ENCODE measurements around the gene CAPN13.
"Not testable (repeated sequence)": the region's sequence is repeated elsewhere in the genome, so short reads cannot be mapped to it uniquely, and the experiment has no call there.

Gene CAPN13

DNA sequence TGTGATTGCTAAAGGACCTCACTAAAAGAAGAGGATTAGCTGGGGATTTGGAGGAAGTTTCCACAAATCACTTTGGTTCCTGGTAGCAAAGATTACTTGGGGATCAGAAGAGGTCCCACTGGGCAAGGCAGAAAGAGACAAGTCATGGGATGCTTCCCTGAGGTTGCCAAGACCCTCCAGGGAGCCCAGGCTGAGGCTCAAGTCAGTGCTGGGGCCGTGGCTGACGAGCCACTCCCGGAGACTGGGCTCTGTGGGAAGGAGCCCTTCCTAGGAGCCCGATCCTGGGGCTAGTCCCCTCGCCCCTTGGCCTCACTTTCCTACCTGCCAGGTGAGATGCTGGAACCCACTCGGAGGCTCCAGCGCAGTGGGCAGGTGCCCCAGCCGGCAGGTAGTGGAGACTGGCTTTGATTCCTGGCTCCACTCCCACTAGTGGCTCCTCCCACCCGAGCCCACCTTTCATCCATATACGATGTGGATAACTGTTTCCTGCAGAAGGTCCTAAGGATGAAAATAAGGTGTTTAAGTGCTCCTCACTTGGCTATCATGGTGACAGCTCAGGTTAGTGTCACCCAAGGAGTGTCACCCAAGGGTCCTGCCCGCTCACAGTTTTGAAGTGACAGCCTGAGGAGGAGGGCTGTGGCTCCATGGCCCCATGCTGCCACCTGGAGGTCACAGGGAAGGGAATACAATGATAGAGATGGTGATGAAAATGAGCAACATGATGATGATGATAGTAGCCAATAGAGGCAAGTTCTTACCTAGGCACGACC is 100.5 kb downstream of the CAPN13 start:
- in situ Hi-C loops (cut with MboI; ENCODE audit: low sequenced_read_pairs), result loop anchor here (25.0 kb wide), 1 partner anchor 494 kb away; no protein-coding TSS in a partner anchor

DNA sequence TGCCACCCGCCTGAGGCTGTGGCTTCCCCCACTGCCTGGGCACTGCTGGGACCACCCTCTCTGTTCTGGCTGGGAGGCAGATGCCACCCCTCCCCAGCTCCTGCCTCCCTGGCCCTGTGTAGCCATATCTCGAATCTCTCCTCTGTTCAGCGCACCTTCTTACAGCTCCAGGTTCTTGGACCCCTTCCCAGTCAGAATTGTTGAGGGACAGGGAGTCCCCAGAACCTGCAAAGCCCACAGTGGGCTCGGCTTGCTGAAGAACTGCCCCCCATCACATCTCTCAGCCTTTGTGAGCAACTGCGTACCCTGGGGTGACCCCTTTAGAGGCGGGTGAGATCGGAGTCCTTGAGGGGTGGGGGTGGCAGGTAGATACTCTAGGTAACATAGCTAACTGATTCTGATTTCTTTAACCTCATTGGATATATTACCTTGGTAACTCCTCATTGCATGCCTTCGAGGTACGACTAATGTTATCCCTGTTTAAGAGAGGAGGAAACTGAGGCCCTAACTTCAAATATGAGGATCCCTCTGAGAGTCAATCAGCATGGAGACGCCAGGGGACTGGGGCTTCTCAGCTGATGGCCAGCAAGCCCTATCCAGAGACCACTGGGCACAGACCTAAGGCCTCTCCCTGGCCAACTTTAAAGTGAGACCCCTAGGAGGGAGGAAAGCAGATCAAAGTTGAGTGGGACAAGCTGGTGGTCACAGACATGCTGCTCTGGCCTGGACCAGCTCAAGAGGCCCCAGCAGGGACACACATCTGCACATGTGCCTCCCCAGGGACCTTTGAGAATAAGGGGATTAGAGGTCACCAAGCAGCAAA is 101.3 kb downstream of the CAPN13 start:
- in situ Hi-C loops (cut with MboI; ENCODE audit: low sequenced_read_pairs), result loop anchor here (25.0 kb wide), 1 partner anchor 494 kb away; no protein-coding TSS in a partner anchor

- in situ Hi-C loops (cut with MboI; ENCODE audit: low sequenced_read_pairs), result loop anchor here (25.0 kb wide), 1 partner anchor 493 kb away; no protein-coding TSS in a partner anchor
These were observed 102.2 kb downstream of the CAPN13 start for GRCh38 chr2:30705056-30705455.

DNA sequence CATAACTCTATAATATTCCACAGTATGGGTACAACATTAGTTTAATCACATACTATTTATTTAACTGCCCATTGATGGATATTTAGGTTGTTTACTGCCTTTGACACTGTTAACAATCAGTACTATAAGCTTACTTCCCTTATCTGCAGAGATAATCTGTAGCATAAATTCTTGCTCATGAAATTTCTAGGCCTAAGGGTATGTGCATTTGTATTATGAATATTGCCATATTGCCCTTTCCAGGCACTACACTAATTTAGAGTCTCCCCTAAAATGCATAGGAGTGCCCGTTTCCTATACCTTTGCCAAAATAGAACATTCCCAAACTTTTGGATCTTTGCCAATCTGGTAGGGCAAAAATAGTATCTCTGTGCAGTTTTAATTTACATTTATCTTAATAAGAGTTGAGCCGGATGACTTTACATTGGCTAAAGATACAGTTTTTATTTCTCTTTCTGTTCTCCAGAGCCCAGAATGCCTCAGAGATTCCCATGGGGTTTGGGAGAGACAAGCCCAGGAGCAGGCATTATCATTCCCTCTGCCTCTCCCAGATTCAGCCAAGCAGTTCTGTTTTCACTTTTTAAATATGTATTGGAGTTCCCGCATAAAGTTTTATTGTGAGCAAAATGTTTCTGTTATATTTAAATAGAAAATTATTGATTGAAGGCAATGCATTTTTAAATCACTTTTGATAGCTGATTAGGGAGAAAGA is 102.8 kb downstream of the CAPN13 start:
- in situ Hi-C loops (cut with MboI; ENCODE audit: low sequenced_read_pairs), result loop anchor here (25.0 kb wide), 1 partner anchor 492 kb away; no protein-coding TSS in a partner anchor

- in situ Hi-C loops (cut with MboI; ENCODE audit: low sequenced_read_pairs), result loop anchor here (25.0 kb wide), 1 partner anchor 490 kb away; no protein-coding TSS in a partner anchor
These were observed 104.6 kb downstream of the CAPN13 start for GRCh38 chr2:30702694-30703093.

DNA sequence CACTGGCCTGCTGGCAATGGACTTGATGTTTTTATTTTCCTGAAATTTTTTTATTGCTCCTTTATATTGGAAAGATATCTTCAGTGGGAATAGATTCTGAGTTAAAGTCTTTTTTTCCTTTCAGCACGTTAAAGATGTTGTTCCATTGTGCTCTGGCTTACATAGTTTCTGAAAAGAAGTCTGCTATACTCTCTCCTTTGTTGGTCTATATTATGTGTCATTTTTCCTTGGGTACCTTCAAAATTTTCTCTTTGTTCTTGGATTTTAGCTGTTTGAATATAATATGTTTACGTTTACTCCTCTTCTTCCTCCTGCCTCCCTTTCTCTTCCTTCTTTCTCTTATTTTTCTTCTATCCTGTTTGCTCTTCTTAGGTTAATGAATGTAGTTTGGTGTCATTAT is 105.5 kb downstream of the CAPN13 start:
- in situ Hi-C loops (cut with MboI; ENCODE audit: low sequenced_read_pairs), result loop anchor here (25.0 kb wide), 1 partner anchor 489 kb away; no protein-coding TSS in a partner anchor

DNA sequence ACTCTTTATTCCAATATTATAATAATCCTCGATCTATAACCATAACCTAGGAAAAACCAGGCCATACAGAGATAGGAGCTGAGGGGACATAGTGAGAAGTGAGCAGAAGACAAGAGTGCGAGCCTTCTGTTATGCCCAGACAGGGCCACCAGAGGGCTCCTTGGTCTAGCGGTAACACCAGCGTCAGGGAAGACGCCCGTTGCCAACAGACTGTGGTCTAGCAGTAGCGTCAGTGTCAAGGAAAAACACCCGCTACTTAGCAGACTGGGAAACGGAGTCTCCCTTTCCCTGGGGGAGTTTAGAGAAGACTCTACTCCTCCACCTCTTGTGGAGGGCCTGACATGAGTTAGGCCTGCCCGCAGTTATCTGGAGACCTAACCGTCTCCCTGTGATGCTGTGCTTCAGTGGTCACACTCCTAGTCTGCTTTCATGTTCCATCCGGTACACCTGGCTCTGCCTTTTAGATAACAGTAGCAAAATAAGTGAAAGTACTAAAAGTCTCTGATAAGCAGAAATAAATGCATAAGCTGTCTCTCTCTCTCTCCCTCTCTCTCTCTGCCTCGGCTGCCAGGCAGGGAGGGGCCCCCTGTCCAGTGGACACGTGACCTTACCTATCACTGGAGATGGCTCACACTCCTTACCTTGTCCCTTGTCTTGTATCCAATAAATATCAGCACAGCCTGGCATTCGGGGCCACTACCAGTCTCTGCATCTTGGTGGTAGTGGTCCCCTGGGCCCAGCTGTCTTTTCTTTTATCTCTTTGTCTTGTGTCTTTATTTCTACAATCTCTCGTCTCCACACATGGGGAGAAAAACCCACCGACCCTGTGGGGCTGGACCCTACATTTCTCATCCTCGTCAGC is 109.8 kb downstream of the CAPN13 start:
- in situ Hi-C loops (cut with MboI; ENCODE audit: low sequenced_read_pairs), result not testable (repeated sequence)

DNA sequence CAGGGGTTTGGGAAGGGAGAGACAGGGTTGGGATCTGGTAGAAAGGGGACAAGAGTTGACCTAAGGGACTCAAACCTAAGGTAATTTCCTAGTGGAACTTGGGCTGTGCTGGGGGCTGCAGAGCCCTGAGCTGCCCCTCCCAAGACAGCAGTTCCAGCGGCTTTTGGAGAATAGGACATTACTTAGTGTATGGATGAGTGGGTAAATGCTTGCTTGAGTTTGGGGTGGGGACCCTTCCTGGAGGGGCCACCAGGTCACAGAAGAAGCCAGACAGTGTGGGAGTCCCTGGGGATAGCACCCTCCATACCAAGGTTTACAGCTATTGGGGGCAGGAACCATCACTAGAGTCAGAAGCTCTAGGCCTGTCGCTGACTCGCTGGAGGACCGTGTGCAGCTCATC is 111.5 kb downstream of the CAPN13 start:
- in situ Hi-C loops (cut with MboI; ENCODE audit: low sequenced_read_pairs), result no loop called here

GRCh38 chr2:30694286-30695055 is 112.8 kb downstream of the CAPN13 start:
- in situ Hi-C loops (cut with MboI; ENCODE audit: low sequenced_read_pairs), result no loop called here

GRCh38 chr2:30693821-30694281 is 113.4 kb downstream of the CAPN13 start:
- in situ Hi-C loops (cut with MboI; ENCODE audit: low sequenced_read_pairs), result no loop called here

DNA sequence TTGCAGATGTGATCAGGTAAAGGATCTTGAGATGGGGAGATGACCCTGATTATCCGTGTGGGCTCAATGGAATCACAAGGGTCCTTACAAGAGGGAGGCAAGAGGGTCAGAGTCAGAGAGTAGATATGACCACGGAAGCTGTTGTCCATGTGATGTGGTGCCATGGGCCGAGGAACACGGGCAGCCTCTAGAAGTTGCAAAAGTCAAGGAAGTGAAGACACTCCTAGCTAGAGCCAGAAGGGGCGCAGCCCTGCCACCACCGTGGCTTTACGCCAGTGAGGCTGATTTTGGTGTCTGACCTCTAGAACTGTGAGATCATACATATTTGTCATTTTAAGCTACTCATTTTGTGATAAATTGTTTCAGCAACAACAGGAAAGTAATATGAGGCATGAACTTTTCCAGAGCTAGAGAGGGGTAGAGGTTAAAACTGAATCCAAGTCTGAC is 114.4 kb downstream of the CAPN13 start:
- in situ Hi-C loops (cut with MboI; ENCODE audit: low sequenced_read_pairs), result no loop called here

- in situ Hi-C loops (cut with MboI; ENCODE audit: low sequenced_read_pairs), result no loop called here
These were observed 115.1 kb downstream of the CAPN13 start for GRCh38 chr2:30691948-30692828.

DNA sequence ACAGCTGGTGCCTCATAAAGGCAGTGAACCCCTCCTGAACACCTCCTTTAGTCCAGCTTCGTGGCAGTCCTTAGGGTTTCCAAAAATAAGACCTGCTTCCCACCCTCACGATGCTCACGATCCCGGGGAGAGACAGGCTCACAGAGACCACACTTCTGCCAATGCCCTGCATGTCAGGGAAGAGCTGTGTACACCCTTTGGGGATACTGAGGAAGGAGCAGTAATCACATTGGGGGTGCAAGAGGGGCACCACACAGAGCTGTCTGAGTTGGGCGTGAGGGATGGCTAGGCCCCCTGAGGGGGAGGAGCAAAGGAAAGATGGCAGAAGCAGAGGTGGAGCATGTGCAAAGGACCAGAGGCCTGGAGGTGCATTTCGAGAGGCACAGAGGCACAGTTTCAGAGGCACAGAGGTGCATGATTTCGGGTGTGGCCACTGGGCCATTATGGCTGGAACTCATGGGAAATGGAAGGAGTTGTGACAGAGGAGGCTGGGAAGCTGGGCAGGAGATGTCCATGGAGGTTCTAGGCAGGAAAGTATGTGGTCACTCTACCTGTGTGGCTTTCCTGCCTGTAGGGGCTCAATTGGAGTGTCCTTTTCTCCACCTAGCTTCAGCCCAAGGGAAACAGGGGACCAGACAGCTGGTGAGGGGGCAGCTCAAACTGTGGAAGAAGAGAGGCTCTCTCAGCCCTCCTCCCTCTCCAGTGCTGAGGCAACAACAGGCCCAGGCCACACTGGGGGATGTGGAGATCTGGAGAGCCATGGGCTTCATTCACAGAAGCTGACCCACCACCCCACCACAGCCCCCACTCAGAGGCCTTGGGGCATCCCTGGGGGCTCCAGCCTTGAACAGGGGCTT is 115.9 kb downstream of the CAPN13 start:
- in situ Hi-C loops (cut with MboI; ENCODE audit: low sequenced_read_pairs), result no loop called here

DNA sequence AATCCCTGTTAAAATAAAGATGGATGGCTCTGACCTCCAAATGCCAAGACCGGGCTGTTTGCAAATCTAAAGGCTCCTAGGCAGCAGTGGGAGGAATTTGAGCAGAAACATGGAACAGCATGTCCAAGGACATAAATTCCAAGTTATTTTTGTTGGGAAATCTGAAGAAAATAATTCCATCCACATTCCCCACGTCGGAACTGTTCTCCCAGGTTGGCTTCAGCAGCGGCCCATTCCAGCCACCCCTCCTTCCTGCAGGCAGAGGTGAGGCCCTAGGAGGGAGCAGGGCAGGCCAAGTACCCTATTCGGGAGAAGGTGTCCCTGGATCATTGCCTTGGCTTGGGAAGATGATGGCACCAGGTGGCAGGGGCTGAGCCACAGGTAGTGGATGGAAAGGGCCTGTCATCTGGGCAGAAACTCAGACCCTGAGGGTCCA is 117.1 kb downstream of the CAPN13 start:
- in situ Hi-C loops (cut with MboI; ENCODE audit: low sequenced_read_pairs), result no loop called here

GRCh38 chr2:30689496-30690125 is 117.6 kb downstream of the CAPN13 start:
- in situ Hi-C loops (cut with MboI; ENCODE audit: low sequenced_read_pairs), result no loop called here

DNA sequence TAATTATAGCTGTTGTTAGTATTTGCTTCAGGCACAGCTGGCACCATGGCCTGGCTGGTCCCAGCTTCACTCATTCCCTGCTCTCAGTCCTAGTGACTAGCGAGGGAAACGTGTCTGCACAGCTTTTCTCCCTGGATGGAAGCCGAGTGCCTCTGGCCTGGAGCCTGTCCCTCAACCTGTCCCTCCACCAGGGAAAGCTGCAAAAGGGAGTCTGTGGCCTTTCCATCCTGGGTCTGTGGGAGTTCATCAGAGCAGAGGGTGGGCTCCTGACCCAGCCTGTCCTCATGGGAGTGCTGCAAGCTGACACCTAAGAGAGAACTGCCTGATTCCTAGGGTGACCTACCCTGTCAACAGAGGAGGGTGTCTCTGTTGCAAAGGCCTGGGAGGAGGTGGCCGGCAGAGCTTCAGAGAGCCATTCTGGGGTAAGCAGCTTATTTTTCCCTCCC is 118.3 kb downstream of the CAPN13 start:
- in situ Hi-C loops (cut with MboI; ENCODE audit: low sequenced_read_pairs), result no loop called here

GRCh38 chr2:30686669-30687068 is 120.6 kb downstream of the CAPN13 start:
- in situ Hi-C loops (cut with MboI; ENCODE audit: low sequenced_read_pairs), result no loop called here

Measured in hTERT RPE-1 (cell line).